ENCODE results near the gene APLP1.
"Not testable (repeated sequence)": the region's sequence is repeated elsewhere in the genome, so short reads cannot be mapped to it uniquely, and the experiment has no call there.

Gene APLP1

GRCh38 chr19:35882114-35882832 lies 13.9 kb downstream of the APLP1 start:
- DNase-seq (ENCODE audit: low read depth), result peak; percentile 32

DNA sequence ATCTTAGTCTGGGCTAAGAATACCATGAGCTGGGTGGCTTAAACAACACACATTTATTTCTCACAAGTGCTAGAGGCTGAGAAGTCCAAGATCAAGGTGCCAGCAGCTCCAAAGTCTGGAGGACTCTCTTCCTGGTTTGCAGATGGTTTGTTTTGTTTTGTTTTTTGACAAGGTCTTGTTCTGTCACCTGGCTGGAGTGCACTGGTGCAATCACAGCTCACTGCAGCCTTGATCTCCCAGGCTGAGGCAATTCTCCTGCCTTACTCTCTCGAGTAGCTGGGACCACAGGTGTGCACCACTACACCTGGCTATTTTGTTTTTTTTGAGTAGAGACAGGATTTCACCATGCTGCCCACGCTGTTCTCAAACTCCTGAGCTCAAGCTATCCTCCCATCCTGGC lies 15.5 kb downstream of the APLP1 start:
- no peak for DNase-seq (ENCODE audit: low read depth)

DNA sequence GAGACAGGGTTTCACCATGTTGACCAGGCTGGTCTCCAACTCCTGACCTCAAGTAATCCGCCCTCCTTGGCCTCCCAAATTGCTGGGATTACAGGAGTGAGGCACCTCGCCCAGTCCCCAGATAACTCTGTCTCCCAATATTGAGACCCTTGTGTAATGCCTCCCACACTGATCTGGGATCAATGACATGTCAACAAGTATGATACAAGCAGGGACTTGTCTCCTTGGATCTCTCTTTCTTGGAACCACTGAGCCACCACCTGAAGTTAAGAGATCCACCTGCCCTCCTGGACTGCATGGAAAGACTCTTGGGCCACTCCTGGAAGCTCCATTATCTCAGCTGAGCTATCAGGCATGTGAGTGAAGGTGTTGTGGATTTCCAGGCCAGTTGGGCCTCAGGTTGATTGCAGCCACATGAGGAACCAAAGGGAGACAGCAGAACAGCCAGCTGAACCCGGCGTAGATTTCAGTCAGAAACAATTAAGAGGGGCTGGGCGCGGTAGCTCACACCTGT lies 16.9 kb downstream of the APLP1 start:
- DNase-seq (ENCODE audit: low read depth), result no peak

DNA sequence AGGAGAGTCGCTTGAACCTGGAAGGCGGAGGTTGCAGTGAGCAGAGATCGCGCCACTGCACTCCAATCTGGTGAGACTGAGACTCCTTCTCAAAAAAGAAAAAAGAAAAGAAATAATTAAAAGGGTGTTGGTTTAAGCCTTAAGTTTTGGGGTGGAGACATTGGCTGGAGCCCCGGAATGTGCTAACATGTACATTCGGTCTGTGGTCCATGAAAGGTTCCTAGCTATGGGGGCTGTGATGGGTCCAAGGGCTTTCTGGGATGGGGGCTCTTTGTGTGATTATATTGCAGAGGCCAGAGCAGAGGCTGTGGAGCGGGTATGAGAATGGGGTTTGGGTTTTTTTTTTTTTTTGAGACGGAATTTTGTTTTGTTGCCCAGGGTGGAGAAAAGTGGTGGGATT lies 17.5 kb downstream of the APLP1 start:
- DNase-seq (ENCODE audit: low read depth), result no peak

DNA sequence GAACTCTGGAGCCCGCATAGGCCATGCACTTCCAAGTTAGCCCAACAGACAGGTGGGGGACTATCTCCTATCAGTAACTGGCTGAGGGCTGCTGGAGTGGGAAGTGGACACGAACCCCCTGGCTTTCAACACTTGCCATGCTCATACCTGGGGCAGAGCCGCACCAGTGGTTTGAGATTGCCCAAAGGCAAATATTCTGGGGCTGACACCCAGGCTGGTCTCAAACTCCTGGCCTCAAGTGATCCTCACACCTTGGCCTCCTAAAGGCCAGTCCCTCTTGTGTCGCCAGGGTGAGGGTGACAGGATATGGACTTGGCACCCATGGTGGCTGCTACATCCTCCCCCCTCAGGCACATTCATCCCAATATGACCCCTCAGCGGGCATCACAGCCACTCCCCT lies 18.8 kb downstream of the APLP1 start:
- no peak for DNase-seq (ENCODE audit: low read depth)

- DNase-seq (ENCODE audit: low read depth), result no peak
Observed at GRCh38 chr19:35888398-35888797, 20.0 kb downstream of the APLP1 start.

GRCh38 chr19:35889370-35890112 lies 21.2 kb downstream of the APLP1 start:
- DNase-seq (ENCODE audit: low read depth), result no peak

- no peak for DNase-seq (ENCODE audit: low read depth)
Observed at GRCh38 chr19:35890113-35890650, 21.8 kb downstream of the APLP1 start.

- not testable (repeated sequence) for DNase-seq (ENCODE audit: low read depth)
Observed at GRCh38 chr19:35891819-35892218, 23.4 kb downstream of the APLP1 start.

DNA sequence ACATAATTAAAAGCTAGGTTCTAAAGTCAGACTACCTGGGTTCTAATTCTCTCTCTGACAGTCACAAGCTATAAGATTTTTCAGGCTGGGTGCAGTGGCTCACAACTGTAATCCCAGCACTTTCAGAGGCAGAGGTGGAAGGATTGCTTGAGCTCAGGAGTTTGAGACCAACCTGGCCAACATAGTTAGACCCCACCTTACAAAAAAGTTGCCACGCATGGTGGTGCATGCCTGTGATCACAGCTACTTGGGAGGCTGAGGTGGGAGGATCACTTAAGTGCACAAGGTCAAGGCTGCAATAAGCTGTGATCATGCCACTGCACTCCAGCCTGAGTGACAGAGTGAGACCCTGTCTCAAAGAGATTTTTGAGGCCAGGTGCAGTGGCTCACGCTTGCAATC lies 26.0 kb downstream of the APLP1 start:
- DNase-seq (ENCODE audit: low read depth), result no peak

GRCh38 chr19:35895911-35896642 lies 27.7 kb downstream of the APLP1 start:
- DNase-seq (ENCODE audit: low read depth), result no peak

DNA sequence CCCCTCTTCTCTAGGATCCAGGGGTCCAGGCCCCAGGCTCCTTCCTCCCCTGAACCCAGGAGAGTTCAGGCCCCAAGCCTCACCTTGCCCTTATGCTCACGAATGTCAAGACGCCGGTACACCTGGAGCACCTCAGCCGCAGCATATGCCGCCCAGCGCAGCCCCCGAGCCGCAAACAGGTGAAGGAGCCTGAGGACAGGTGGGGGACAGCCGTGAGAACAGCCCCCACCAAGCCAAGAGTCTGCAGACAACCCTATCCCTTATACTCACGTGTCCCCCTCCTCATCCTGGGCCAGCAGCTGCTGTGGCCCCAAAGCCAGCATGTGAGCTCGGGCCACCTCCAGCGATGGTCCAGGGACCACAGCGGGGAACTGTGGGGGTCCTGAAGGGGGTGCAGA lies 28.3 kb downstream of the APLP1 start:
- DNase-seq (ENCODE audit: low read depth), result no peak

GRCh38 chr19:35897706-35898451 lies 29.5 kb downstream of the APLP1 start:
- no peak for DNase-seq (ENCODE audit: low read depth)

DNA sequence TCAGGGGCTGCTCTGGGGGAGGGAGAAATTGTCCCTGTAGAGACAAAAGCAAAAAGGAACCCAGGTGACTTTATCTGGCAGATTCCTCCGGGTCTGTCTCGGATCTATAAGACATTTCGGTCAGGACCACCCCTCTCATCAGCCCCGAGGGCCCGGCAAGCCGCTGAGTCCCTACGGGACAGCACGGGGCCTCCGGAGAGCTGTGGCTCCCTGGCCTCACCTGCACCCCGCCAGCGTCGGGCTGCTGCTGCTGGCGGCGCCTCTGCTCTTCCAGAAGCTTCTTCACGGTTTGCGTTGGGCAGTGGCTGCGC lies 30.1 kb downstream of the APLP1 start:
- no peak for DNase-seq (ENCODE audit: low read depth)

- peak; percentile 85 for DNase-seq (ENCODE audit: low read depth)
Observed at GRCh38 chr19:35899547-35900214, 31.3 kb downstream of the APLP1 start.

DNA sequence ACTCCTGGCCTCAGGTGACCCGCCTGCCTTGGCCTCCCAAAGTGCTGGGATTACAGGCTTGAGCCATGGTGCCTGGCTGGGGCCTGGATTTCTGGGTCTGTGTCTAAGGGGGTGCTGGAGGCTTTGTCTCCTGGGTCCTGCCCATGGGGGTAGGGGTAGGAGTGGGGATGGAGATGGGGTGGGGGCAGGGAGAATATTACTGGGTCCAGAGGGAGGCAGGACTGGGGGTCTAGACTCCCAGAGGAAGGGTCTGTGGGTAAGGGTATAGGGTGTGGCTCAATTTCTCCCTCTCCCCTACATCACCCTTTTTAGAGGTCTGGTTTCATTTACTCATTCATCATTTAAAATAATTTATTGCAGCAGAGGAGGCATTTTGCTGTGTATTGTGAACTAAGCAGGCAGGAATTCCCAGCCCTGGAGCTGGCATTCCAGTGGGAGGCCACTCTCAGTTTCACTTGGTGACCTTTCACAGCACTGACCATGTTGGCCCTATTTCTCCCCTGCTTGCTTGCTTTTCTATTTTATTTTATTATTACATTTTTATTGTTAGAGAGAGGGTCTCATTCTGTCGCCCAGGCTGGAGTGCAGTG lies 32.8 kb downstream of the APLP1 start:
- DNase-seq (ENCODE audit: low read depth), result no peak

- no peak for DNase-seq (ENCODE audit: low read depth)
Observed at GRCh38 chr19:35901854-35902661, 33.7 kb downstream of the APLP1 start, which contains the start of gene HCST. HCST (plus strand) TSS chr19:35902529; CDS start chr19:35902594, 65 bp downstream.

DNA sequence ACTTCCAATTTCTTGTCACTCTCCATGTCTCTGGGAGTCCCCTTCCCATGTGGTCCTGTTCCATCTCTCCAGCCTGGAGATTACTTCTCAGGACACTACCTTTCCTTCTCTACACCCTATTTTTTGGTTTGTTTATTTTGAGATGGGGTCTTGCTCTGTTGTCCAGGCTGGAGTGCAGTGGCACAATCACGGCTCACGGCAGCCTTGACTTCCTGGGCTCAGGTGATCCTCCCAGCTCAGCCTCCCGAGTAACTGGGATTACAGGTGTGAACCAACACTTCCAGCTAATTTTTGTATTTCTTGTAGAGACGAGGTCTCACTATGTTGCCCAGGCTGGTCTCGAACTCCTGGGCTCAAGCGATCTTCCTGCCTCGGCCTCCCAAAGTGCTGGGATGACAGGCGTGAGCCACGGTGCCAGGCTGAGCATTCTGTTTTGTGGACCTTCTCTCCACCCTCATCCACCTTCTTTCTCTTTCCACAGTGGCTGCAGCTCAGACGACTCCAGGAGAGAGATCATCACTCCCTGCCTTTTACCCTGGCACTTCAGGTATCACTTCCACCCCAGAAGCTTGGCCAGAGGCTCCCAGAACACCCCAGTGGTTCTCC lies 34.6 kb downstream of the APLP1 start:
- no peak for DNase-seq (ENCODE audit: low read depth)

DNA sequence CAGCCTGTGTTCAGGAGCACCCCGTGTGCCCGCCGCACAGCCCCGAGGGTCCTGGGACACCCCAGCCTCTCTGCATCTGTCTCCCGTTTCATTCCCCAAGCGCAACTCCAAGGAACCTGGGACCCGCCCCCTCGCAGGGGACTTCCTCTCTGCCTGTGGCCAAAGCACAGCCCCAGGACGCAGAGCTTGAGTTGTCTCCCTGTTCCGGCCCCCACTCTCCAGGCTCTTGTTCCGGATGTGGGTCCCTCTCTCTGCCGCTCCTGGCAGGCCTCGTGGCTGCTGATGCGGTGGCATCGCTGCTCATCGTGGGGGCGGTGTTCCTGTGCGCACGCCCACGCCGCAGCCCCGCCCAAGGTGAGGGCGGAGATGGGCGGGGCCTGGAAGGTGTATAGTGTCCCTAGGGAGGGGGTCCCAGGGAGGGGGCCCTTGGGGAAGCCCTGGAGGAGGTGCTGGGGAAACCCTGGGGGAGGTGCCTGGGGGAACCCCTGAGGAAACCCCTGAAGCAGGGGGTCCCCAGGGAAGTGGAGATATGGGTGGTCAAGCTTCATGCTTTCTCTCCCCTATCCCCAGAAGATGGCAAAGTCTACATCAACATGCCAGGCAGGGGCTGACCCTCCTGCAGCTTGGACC lies 35.3 kb downstream of the APLP1 start:
- peak; percentile 78 for DNase-seq (ENCODE audit: low read depth)
